Measurements from ENCODE around the gene MACROD2.

MACROD2 gene

DNA sequence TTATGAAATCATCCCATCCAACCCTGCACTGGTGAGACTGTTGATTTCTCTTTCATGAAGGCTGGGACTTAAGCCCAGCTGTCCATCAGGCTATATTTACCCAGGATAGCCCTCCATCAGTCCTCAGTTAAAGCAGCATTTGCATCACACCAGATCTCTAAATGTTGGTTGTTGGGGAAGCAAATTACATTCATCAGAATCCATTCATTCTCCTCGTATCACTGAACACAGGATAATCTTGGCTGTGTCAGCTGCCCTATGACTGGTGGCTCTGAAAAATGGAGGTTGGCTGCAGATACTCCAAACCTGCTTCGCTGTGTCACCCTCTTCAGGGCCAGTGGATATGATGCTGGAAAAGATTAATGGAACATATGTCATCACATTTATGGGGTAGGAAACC lies 1859.6 kb downstream of the MACROD2 start:
- DNase-seq (ENCODE audit: low spot score): no peak
- TF ChIP-seq, protein P1, sequence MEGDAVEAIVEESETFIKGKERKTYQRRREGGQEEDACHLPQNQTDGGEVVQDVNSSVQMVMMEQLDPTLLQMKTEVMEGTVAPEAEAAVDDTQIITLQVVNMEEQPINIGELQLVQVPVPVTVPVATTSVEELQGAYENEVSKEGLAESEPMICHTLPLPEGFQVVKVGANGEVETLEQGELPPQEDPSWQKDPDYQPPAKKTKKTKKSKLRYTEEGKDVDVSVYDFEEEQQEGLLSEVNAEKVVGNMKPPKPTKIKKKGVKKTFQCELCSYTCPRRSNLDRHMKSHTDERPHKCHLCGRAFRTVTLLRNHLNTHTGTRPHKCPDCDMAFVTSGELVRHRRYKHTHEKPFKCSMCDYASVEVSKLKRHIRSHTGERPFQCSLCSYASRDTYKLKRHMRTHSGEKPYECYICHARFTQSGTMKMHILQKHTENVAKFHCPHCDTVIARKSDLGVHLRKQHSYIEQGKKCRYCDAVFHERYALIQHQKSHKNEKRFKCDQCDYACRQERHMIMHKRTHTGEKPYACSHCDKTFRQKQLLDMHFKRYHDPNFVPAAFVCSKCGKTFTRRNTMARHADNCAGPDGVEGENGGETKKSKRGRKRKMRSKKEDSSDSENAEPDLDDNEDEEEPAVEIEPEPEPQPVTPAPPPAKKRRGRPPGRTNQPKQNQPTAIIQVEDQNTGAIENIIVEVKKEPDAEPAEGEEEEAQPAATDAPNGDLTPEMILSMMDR (IDR thresholded peaks at IDR 0.05; ENCODE audit: borderline replicate concordance, control extremely low read depth, extremely low read depth, insufficient read depth, missing control alignments): no peak
- in situ Hi-C loops (cut with MboI; ENCODE audit: low sequenced_read_pairs, unreplicated experiment): no loop called here

DNA sequence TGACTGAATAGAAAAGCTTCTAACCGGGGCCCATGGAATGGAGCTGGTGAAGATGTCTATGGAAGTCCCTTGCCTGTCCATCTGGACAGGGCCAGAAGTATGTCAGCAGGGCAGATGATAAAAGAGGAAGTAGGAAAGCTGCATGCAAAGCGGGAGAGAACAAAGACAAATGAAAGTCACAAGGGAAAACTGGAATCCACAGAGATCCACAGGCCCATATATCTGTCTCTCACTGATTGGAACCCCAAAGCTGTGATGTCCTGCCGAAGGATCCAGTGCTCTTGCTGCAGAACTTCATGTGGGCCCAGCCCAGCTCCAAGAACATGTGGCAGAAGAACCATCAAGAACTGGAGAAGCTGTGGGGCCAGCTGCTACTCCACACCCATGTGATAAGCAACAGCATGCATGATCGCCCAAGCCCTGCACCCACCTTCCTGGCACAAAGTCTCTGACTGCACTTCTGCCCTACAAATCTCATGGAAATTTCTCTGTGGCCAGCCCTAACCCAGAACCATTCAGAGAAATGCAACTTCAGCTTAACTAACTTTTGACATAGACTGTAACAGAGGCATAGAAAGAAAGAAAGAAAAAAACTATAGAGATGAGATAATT lies 1862.0 kb downstream of the MACROD2 start:
- TF ChIP-seq, protein P1 (IDR thresholded peaks at IDR 0.05; ENCODE audit: borderline replicate concordance, control extremely low read depth, extremely low read depth, insufficient read depth, missing control alignments): no peak
- no peak for DNase-seq (ENCODE audit: low spot score)
- in situ Hi-C loops (cut with MboI; ENCODE audit: low sequenced_read_pairs, unreplicated experiment): no loop called here

DNA sequence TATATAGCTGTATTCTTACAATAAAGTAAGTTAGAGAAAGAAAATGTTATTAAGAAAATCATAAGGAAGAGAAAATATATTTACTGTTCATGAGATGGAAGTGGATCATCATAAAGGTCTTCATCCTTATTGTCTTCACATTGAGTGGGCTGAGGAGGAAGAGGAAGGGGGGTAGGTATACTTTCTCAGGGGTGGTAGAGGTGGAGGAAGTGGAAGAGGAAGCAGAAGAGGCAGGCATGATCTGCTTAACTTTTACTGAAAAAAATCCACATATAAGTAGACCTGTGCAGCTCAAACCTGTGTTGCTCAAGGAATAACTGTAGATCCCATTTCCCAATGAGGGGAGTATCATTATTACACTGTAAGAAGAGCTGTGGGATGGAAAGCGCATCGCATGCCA lies 1863.7 kb downstream of the MACROD2 start:
- DNase-seq (ENCODE audit: low spot score): no peak
- TF ChIP-seq, protein P1 (IDR thresholded peaks at IDR 0.05; ENCODE audit: borderline replicate concordance, control extremely low read depth, extremely low read depth, insufficient read depth, missing control alignments): no peak
- in situ Hi-C loops (cut with MboI; ENCODE audit: low sequenced_read_pairs, unreplicated experiment): no loop called here

GRCh38 chr20:15860850-15861249 lies 1865.5 kb downstream of the MACROD2 start:
- TF ChIP-seq, protein P1 (IDR thresholded peaks at IDR 0.05; ENCODE audit: borderline replicate concordance, control extremely low read depth, extremely low read depth, insufficient read depth, missing control alignments): no peak
- in situ Hi-C loops (cut with MboI; ENCODE audit: low sequenced_read_pairs, unreplicated experiment): no loop called here

DNA sequence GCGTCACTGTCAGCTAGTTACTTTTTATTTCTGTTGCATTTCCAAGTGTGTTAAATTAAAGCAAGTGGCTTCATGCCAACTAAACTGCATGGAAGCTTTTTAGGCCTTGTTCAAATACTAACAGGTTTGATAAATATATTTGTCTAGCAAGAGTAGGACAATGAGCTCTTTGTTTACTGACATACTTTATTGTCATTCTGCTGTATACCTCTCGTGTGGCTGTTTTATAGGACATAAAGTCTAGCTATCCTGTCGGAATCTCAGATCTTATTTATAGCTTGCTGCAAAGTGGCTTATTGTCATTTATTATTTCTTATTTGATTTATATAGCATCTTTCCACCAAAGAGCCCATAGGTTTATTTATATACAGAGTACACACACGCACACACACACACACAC lies 1866.9 kb downstream of the MACROD2 start:
- DNase-seq (ENCODE audit: low spot score): no peak
- in situ Hi-C loops (cut with MboI; ENCODE audit: low sequenced_read_pairs, unreplicated experiment): no loop called here
- TF ChIP-seq, protein P1 (IDR thresholded peaks at IDR 0.05; ENCODE audit: borderline replicate concordance, control extremely low read depth, extremely low read depth, insufficient read depth, missing control alignments): no peak

More at GRCh38 chr20:15860850-15861249, 1865.5 kb downstream of the MACROD2 start:
- no peak for DNase-seq (ENCODE audit: low spot score)

GRCh38 chr20:15863735-15864134 lies 1868.4 kb downstream of the MACROD2 start:
- in situ Hi-C loops (cut with MboI; ENCODE audit: low sequenced_read_pairs, unreplicated experiment): no loop called here
- no peak for DNase-seq (ENCODE audit: low spot score)
- TF ChIP-seq, protein P1 (IDR thresholded peaks at IDR 0.05; ENCODE audit: borderline replicate concordance, control extremely low read depth, extremely low read depth, insufficient read depth, missing control alignments): no peak

Data from GM13976 (cell line).